ENCODE data around the gene ROBO1. TPM values are rescaled to one million over a fixed set of nuclear protein-coding genes. Genes with fewer than 3 reads are reported as not detected.

The ROBO1 gene
- total and polyA plus RNA-seq, 2 donors from 2014 or later = 2.1 to 22.1 TPM

- no peak overlapping the region for H3K27ac ChIP-seq (ENCODE audit: low read depth in 2 of 2, low read length in 2 of 2)
- FAIRE-seq = no peak
- intact Hi-C loops (cut with DNase I) = no loop called here
- H3K36me3 ChIP-seq (ENCODE audit: control insufficient read depth in 2 of 3, insufficient read depth in 3 of 3, low read length in 3 of 3) = no peaks in the 10 kb centered on the region
- no peaks in the 10 kb centered on the region for H3K4me1 ChIP-seq (ENCODE audit: control insufficient read depth in 2 of 3, insufficient read depth in 2 of 3, low read depth in 1 of 3, low read length in 3 of 3)
- H3K9ac ChIP-seq (ENCODE audit: low read length in 3 of 3) = no peak overlapping the region
- no peaks in the 10 kb centered on the region for H3K27me3 ChIP-seq (ENCODE audit: control insufficient read depth, insufficient read depth, low read length)
- no peak for DNase-seq
- no peak for TF ChIP-seq CTCF (IDR thresholded peaks at IDR 0.05; ENCODE audit: borderline replicate concordance, extremely low read depth, insufficient read depth)
- H3K9me3 ChIP-seq (ENCODE audit: control insufficient read depth in 2 of 3, insufficient read depth in 1 of 3, low read length in 3 of 3) = no peaks in the 10 kb centered on the region
- H3K4me3 ChIP-seq (ENCODE audit: low read length in 3 of 3) = no peak overlapping the region
Observed at GRCh38 chr3:78963771-78964170, 804.0 kb downstream of the ROBO1 start.

- H3K4me1 ChIP-seq (ENCODE audit: control insufficient read depth in 2 of 3, insufficient read depth in 2 of 3, low read depth in 1 of 3, low read length in 3 of 3) = no peaks in the 10 kb centered on the region
- H3K9ac ChIP-seq (ENCODE audit: low read length in 3 of 3) = no peak overlapping the region
- FAIRE-seq (no peak), DNase-seq (no peak)
- no peaks in the 10 kb centered on the region for H3K9me3 ChIP-seq (ENCODE audit: control insufficient read depth in 2 of 3, insufficient read depth in 1 of 3, low read length in 3 of 3)
- no peaks in the 10 kb centered on the region for H3K27me3 ChIP-seq (ENCODE audit: control insufficient read depth, insufficient read depth, low read length)
- H3K36me3 ChIP-seq (ENCODE audit: control insufficient read depth in 2 of 3, insufficient read depth in 3 of 3, low read length in 3 of 3) = no peaks in the 10 kb centered on the region
- intact Hi-C loops (cut with DNase I) = no loop called here
- no peak for TF ChIP-seq CTCF (IDR thresholded peaks at IDR 0.05; ENCODE audit: borderline replicate concordance, extremely low read depth, insufficient read depth)
- H3K27ac ChIP-seq (ENCODE audit: low read depth in 2 of 2, low read length in 2 of 2) = no peak overlapping the region
- no peak overlapping the region for H3K4me3 ChIP-seq (ENCODE audit: low read length in 3 of 3)
Observed at GRCh38 chr3:78957456-78957855, 810.3 kb downstream of the ROBO1 start.

- TF ChIP-seq CTCF (IDR thresholded peaks at IDR 0.05; ENCODE audit: borderline replicate concordance, extremely low read depth, insufficient read depth) = no peak
- no peaks in the 10 kb centered on the region for H3K36me3 ChIP-seq (ENCODE audit: control insufficient read depth in 2 of 3, insufficient read depth in 3 of 3, low read length in 3 of 3)
- no peaks in the 10 kb centered on the region for H3K27me3 ChIP-seq (ENCODE audit: control insufficient read depth, insufficient read depth, low read length)
- no peaks in the 10 kb centered on the region for H3K4me1 ChIP-seq (ENCODE audit: control insufficient read depth in 2 of 3, insufficient read depth in 2 of 3, low read depth in 1 of 3, low read length in 3 of 3)
- DNase-seq (peak in 2 of 5 donors; percentile 73 to 81), FAIRE-seq (no peak)
- H3K9ac ChIP-seq (ENCODE audit: low read length in 3 of 3) = no peak overlapping the region
- no peaks in the 10 kb centered on the region for H3K9me3 ChIP-seq (ENCODE audit: control insufficient read depth in 2 of 3, insufficient read depth in 1 of 3, low read length in 3 of 3)
- no peak overlapping the region for H3K27ac ChIP-seq (ENCODE audit: low read depth in 2 of 2, low read length in 2 of 2)
- intact Hi-C loops (cut with DNase I) = no loop called here
- H3K4me3 ChIP-seq (ENCODE audit: low read length in 3 of 3) = no peak overlapping the region
Observed at GRCh38 chr3:78951342-78951945, 816.4 kb downstream of the ROBO1 start.

GRCh38 chr3:78941587-78941986, 826.2 kb downstream of the ROBO1 start:
- Histone ChIP-seq H3K4me3 (ENCODE audit: low read length in 3 of 3) (no peak overlapping the region), H3K9ac (ENCODE audit: low read length in 3 of 3) (no peak overlapping the region), H3K36me3 (ENCODE audit: control insufficient read depth in 2 of 3, insufficient read depth in 3 of 3, low read length in 3 of 3) (no peaks in the 10 kb centered on the region), H3K27ac (ENCODE audit: low read depth in 2 of 2, low read length in 2 of 2) (no peak overlapping the region), H3K27me3 (ENCODE audit: control insufficient read depth, insufficient read depth, low read length) (no peaks in the 10 kb centered on the region), H3K9me3 (ENCODE audit: control insufficient read depth in 2 of 3, insufficient read depth in 1 of 3, low read length in 3 of 3) (no peaks in the 10 kb centered on the region), H3K4me1 (ENCODE audit: control insufficient read depth in 2 of 3, insufficient read depth in 2 of 3, low read depth in 1 of 3, low read length in 3 of 3) (no peaks in the 10 kb centered on the region)
- TF ChIP-seq CTCF (IDR thresholded peaks at IDR 0.05; ENCODE audit: borderline replicate concordance, extremely low read depth, insufficient read depth) = no peak
- DNase-seq = no peak
- no peak for FAIRE-seq
- intact Hi-C loops (cut with DNase I) = no loop called here

Data from kidney (tissue), 14 donors.